DMS53 treated with DMSO at 0.1 percent for 48 hours (cell line): ENCODE results near the gene ADCK1.
"Not testable (repeated sequence)": the region's sequence is repeated elsewhere in the genome, so short reads cannot be mapped to it uniquely, and the experiment has no call there.

Experiments
- DNase-seq: peaks from one replicate; lab custom pipeline; 2025; ENCODE audit not compliant: unreplicated experiment; lab: John Stamatoyannopoulos, UW

ADCK1 gene

GRCh38 chr14:77931441-77931840 is 131.5 kb downstream of the ADCK1 start:
- DNase-seq = no peak

- no peak for DNase-seq
These were observed 136.3 kb downstream of the ADCK1 start for GRCh38 chr14:77936138-77936639.

GRCh38 chr14:77947372-77947771 is 147.5 kb downstream of the ADCK1 start:
- no peak for DNase-seq

- no peak for DNase-seq
These were observed 150.6 kb downstream of the ADCK1 start for GRCh38 chr14:77950371-77951063.

GRCh38 chr14:77955816-77956484 is 156.0 kb downstream of the ADCK1 start:
- DNase-seq = no peak

- not testable (repeated sequence) for DNase-seq
These were observed 159.8 kb downstream of the ADCK1 start for GRCh38 chr14:77959686-77960085.

- no peak for DNase-seq
These were observed 162.1 kb downstream of the ADCK1 start for GRCh38 chr14:77961847-77962580.

- no peak for DNase-seq
These were observed 163.0 kb downstream of the ADCK1 start for GRCh38 chr14:77962731-77963520.

- no peak for DNase-seq
These were observed 164.7 kb downstream of the ADCK1 start for GRCh38 chr14:77964586-77964985.

- DNase-seq = no peak
These were observed 165.1 kb downstream of the ADCK1 start for GRCh38 chr14:77965050-77965449.

GRCh38 chr14:77965919-77966435 is 166.1 kb downstream of the ADCK1 start:
- peak; percentile 46 for DNase-seq

- no peak for DNase-seq
These were observed 167.2 kb downstream of the ADCK1 start for GRCh38 chr14:77967110-77967509.

- DNase-seq = no peak
These were observed 170.7 kb downstream of the ADCK1 start for GRCh38 chr14:77970646-77971045.

- DNase-seq = no peak
These were observed 173.3 kb downstream of the ADCK1 start for GRCh38 chr14:77973246-77973645.

GRCh38 chr14:77976591-77976990 is 176.7 kb downstream of the ADCK1 start:
- no peak for DNase-seq

GRCh38 chr14:77979171-77979570 is 179.3 kb downstream of the ADCK1 start:
- DNase-seq = no peak

- no peak for DNase-seq
These were observed 179.9 kb downstream of the ADCK1 start for GRCh38 chr14:77979666-77980351.

- DNase-seq = peak; percentile 66
These were observed 180.8 kb downstream of the ADCK1 start for GRCh38 chr14:77980475-77981321.
